ENCODE data around the gene CCDC61.

The CCDC61 gene

GRCh38 chr19:45996933-45997332, 1.7 kb downstream of the CCDC61 start:
- no peak for DNase-seq

DNA sequence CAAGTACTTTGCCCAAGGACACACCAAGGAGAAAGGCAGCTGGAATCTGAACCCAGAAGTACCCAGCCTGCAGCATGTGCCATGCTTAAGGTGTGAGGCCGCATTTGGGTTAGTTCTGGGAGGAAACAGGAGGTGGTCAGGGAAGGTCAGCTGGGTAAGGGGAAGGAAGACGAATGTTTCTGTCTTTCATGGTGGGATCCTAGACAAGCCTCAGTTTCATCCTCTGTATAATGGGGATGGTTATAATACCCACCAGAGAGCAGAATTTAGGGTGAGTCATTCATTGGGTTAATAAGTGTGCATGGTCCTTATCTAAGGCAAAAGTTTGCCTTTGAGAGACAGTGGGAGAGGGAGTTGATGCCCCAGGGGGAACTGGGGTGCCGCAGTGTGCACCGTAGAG, 3.6 kb downstream of the CCDC61 start:
- Histone ChIP-seq H2AFZ (ENCODE audit: low read length) (no peak overlapping the region), H4K20me1 (ENCODE audit: insufficient read depth, low read length) (no peaks in the 10 kb centered on the region), H3K36me3 (replicated peaks; ENCODE audit: insufficient read depth, low read length) (no peaks in the 10 kb centered on the region), H3K79me2 (ENCODE audit: low read length) (peaks cover 21% of the 10 kb centered on the region), H3K4me1 (ENCODE audit: low read length) (no peaks in the 10 kb centered on the region), H3K4me3 (ENCODE audit: low read length) (no peak overlapping the region), H3K9me2 (replicated peaks; ENCODE audit: insufficient read depth, low read length) (no peaks in the 10 kb centered on the region), H3F3A (ENCODE audit: insufficient read depth, low read length) (no peaks in the 10 kb centered on the region), H3K9me3 (replicated peaks; ENCODE audit: insufficient read depth, low read length) (no peaks in the 10 kb centered on the region), H3K4me2 (ENCODE audit: low read depth, low read length) (no peak overlapping the region), H3K27me3 (replicated peaks; ENCODE audit: insufficient read depth, low read length) (no peaks in the 10 kb centered on the region), H3K27ac (ENCODE audit: low read length) (no peak overlapping the region), H3K9ac (ENCODE audit: low read length) (no peak overlapping the region)
- DNase-seq: no peak
- TF ChIP-seq EZH2 (optimal IDR thresholded peaks at IDR 0.05; ENCODE audit: low read depth, low read length): no peak
- no peak for TF ChIP-seq EZH2phosphoT487 (IDR thresholded peaks at IDR 0.05; ENCODE audit: low read length)
- TF ChIP-seq, protein P1, sequence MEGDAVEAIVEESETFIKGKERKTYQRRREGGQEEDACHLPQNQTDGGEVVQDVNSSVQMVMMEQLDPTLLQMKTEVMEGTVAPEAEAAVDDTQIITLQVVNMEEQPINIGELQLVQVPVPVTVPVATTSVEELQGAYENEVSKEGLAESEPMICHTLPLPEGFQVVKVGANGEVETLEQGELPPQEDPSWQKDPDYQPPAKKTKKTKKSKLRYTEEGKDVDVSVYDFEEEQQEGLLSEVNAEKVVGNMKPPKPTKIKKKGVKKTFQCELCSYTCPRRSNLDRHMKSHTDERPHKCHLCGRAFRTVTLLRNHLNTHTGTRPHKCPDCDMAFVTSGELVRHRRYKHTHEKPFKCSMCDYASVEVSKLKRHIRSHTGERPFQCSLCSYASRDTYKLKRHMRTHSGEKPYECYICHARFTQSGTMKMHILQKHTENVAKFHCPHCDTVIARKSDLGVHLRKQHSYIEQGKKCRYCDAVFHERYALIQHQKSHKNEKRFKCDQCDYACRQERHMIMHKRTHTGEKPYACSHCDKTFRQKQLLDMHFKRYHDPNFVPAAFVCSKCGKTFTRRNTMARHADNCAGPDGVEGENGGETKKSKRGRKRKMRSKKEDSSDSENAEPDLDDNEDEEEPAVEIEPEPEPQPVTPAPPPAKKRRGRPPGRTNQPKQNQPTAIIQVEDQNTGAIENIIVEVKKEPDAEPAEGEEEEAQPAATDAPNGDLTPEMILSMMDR (IDR thresholded peaks at IDR 0.05; ENCODE audit: low read length): no peak

More at GRCh38 chr19:45996933-45997332, 1.7 kb downstream of the CCDC61 start:
- no peaks in the 10 kb centered on the region for H4K20me1 ChIP-seq (ENCODE audit: insufficient read depth, low read length)
- H3K36me3 ChIP-seq (replicated peaks; ENCODE audit: insufficient read depth, low read length): no peaks in the 10 kb centered on the region
- H2AFZ ChIP-seq (ENCODE audit: low read length): no peak overlapping the region
- H3K4me3 ChIP-seq (ENCODE audit: low read length): no peak overlapping the region
- H3K4me1 ChIP-seq (ENCODE audit: low read length): no peaks in the 10 kb centered on the region
- H3K9me3 ChIP-seq (replicated peaks; ENCODE audit: insufficient read depth, low read length): no peaks in the 10 kb centered on the region
- H3K27ac ChIP-seq (ENCODE audit: low read length): no peak overlapping the region
- H3K9me2 ChIP-seq (replicated peaks; ENCODE audit: insufficient read depth, low read length): no peaks in the 10 kb centered on the region
- H3F3A ChIP-seq (ENCODE audit: insufficient read depth, low read length): no peaks in the 10 kb centered on the region
- H3K79me2 ChIP-seq (ENCODE audit: low read length): peaks cover 21% of the 10 kb centered on the region
- TF ChIP-seq EZH2 (optimal IDR thresholded peaks at IDR 0.05; ENCODE audit: low read depth, low read length): no peak
- TF ChIP-seq, protein P1 (IDR thresholded peaks at IDR 0.05; ENCODE audit: low read length): no peak
- no peak for TF ChIP-seq EZH2phosphoT487 (IDR thresholded peaks at IDR 0.05; ENCODE audit: low read length)
- H3K4me2 ChIP-seq (ENCODE audit: low read depth, low read length): no peak overlapping the region
- H3K9ac ChIP-seq (ENCODE audit: low read length): no peak overlapping the region
- no peaks in the 10 kb centered on the region for H3K27me3 ChIP-seq (replicated peaks; ENCODE audit: insufficient read depth, low read length)

DNA sequence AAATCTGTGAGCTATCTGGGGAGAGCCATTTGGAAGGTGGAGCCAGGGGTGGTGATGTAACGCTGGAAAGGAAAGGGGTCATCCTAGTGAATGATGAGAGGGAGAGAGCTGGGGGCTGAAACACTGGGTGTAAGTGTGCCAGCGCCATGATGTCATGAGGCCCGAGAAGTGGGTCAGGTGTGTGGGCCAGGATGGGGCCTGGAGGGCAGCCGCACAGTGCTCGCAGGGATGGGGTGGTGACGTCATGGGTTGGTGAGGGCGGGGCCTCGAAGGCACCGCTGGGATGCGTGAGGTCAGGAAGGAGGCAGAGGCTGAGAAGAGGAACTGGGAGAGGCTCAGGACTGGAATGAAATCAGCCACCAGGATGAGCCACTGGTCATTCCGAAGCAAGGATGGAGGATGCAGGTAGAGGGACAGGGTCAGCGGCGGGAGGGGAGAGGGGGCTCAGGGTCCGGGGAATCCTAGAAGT, 4.4 kb downstream of the CCDC61 start:
- TF ChIP-seq EZH2 (optimal IDR thresholded peaks at IDR 0.05; ENCODE audit: low read depth, low read length) (no peak), EZH2phosphoT487 (IDR thresholded peaks at IDR 0.05; ENCODE audit: low read length) (no peak)
- TF ChIP-seq, protein P1 (IDR thresholded peaks at IDR 0.05; ENCODE audit: low read length): no peak
- Histone ChIP-seq H3K27ac (ENCODE audit: low read length) (no peak overlapping the region), H3K36me3 (replicated peaks; ENCODE audit: insufficient read depth, low read length) (no peaks in the 10 kb centered on the region), H3K27me3 (replicated peaks; ENCODE audit: insufficient read depth, low read length) (no peaks in the 10 kb centered on the region), H3K4me3 (ENCODE audit: low read length) (no peak overlapping the region), H3K9me3 (replicated peaks; ENCODE audit: insufficient read depth, low read length) (no peaks in the 10 kb centered on the region), H3K9ac (ENCODE audit: low read length) (no peak overlapping the region), H3F3A (ENCODE audit: insufficient read depth, low read length) (no peaks in the 10 kb centered on the region), H3K4me2 (ENCODE audit: low read depth, low read length) (no peak overlapping the region), H2AFZ (ENCODE audit: low read length) (no peak overlapping the region), H3K79me2 (ENCODE audit: low read length) (peaks cover 21% of the 10 kb centered on the region), H3K9me2 (replicated peaks; ENCODE audit: insufficient read depth, low read length) (no peaks in the 10 kb centered on the region), H4K20me1 (ENCODE audit: insufficient read depth, low read length) (no peaks in the 10 kb centered on the region), H3K4me1 (ENCODE audit: low read length) (no peaks in the 10 kb centered on the region)
- DNase-seq: no peak

Data from MM.1S (cell line).